Bronchial epithelial cell (primary cell): ENCODE data around the gene ZIC1. TPM values are rescaled to one million over a fixed set of nuclear protein-coding genes. Genes with fewer than 3 reads are reported as not detected.

Experiments used
- DNase-seq: peaks from one replicate; pipeline ENCODE4 v3.0.0-alpha.2; 2010; ENCODE audit warnings: low read depth
- FAIRE-seq: peaks from 2 replicates; lab custom pipeline; 2011; peaks lifted over from hg19 to GRCh38; lab: Jason Lieb, UNC
- H3K27me3 ChIP-seq: 2 replicates; pipeline ENCODE4 v1.5.1; 2011; ENCODE audit warnings: low read length; ENCODE audit not compliant: control insufficient read depth, insufficient read depth
- H3K36me3 ChIP-seq: 2 replicates; pipeline ENCODE4 v1.5.1; 2011; ENCODE audit warnings: low read length; ENCODE audit not compliant: control insufficient read depth, insufficient read depth
- H3K4me3 ChIP-seq: 2 replicates; pipeline ENCODE4 v1.5.1; 2011; ENCODE audit warnings: mild to moderate bottlenecking, low read depth, low read length, control low read depth
- CTCF ChIP-seq: IDR thresholded peaks from 2 replicates; pipeline ENCODE4 v1.5.1; 2011; ENCODE audit warnings: mild to moderate bottlenecking, moderate library complexity, low read length, control low read depth, inconsistent platforms; ENCODE audit not compliant: insufficient read depth, severe bottlenecking
- total RNA-seq: library from RNA; depleted of rRNA; stranded (reverse); fragments of >200 nt; gene quantifications from 2 replicates; pipeline ENCODE4 v1.2.1, GENCODE V29; 2014

ZIC1 gene
- total RNA-seq, 1 donor from 2014 or later = not detected

- Histone ChIP-seq H3K27me3 (peaks cover 56% of the 10 kb centered on the region), H3K4me3 (no peak overlapping the region), H3K36me3 (no peaks in the 10 kb centered on the region)
- DNase-seq (no peak), FAIRE-seq (no peak)
- TF ChIP-seq CTCF = no peak
Measured at GRCh38 chr3:147420353-147421183, 11.4 kb downstream of the ZIC1 start.

DNA sequence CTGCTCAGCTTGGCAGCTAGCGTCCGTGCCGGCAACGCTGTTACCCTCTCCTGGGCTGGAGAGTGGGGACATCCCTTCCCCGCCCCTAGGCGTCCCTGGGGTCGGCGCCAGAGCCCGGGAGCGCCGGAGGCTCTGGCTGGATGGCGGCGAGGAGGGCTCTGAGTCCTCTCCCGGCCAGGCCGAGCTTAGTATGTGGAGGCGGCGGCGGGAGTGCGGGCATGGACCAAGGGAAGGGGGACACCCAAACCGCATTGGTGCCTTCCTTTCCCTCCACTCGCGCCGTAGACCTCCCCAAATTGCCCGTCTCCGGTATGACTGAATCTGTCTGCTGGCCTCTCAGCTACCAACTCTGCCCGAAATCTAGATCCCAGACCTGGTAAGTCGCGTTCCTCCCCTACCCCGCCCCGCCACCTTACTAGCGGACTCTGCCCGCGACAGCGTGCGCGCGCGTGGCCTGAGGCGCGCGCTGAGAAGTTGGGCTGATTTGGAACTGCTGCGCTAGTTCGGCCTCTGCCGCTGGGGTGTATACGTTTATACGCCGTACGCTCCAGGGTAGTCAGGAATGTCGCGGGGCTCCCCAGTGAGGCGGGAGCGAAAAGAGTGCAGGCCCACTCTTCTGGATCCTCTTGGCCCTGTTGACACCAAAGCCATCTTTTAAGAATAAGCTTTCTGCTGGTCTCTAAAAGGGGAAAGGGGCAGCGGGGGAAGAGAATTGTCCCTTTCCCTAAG is 12.2 kb downstream of the ZIC1 start:
- Histone ChIP-seq H3K4me3 (no peak overlapping the region), H3K27me3 (peaks cover 56% of the 10 kb centered on the region), H3K36me3 (no peaks in the 10 kb centered on the region)
- DNase-seq (no peak), FAIRE-seq (no peak)
- no peak for TF ChIP-seq CTCF

DNA sequence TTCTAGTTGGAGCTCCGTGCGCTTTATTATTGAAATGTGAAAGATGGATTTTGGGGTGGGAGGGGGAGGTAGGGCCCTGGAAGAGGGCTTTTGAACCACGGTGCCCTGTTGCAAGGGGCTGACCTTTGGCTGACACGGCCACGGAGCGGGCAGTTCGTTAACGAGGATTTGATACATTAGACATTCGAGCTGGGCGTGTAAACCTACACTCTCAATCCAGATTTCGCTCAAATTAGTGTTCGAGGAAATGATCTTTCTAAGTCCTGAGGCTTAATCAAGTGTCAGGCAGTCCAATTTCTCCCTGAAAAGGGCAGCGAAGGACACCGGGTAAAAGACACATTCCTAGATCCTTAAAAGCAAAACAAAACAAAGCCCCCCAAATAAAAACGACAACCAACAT is 13.0 kb downstream of the ZIC1 start:
- TF ChIP-seq CTCF = no peak
- DNase-seq (no peak), FAIRE-seq (no peak)
- Histone ChIP-seq H3K27me3 (peaks cover 56% of the 10 kb centered on the region), H3K4me3 (no peak overlapping the region), H3K36me3 (no peaks in the 10 kb centered on the region)

GRCh38 chr3:147422601-147423536 is 13.7 kb downstream of the ZIC1 start:
- no peak for TF ChIP-seq CTCF
- DNase-seq = no peak
- Histone ChIP-seq H3K36me3 (no peaks in the 10 kb centered on the region), H3K27me3 (peaks cover 54% of the 10 kb centered on the region), H3K4me3 (no peak overlapping the region)
- FAIRE-seq = no peak

- Histone ChIP-seq H3K27me3 (peaks cover 54% of the 10 kb centered on the region), H3K4me3 (no peak overlapping the region), H3K36me3 (no peaks in the 10 kb centered on the region)
- no peak for TF ChIP-seq CTCF
- FAIRE-seq (no peak), DNase-seq (no peak)
Measured at GRCh38 chr3:147423537-147423797, 14.3 kb downstream of the ZIC1 start.
